ENCODE results near the gene USO1. TPM values are rescaled to one million over a fixed set of nuclear protein-coding genes. Genes with fewer than 3 reads are reported as not detected.
A peak's percentile ranks its signal among the peaks of the same experiment; 100 is the strongest.

The USO1 gene
- total and polyA plus RNA-seq, 2 of the 13 experiments (the other 11 are each of a cell fraction or from before 2014, with no cell fraction given): 52.2 to 87.7 TPM

DNA sequence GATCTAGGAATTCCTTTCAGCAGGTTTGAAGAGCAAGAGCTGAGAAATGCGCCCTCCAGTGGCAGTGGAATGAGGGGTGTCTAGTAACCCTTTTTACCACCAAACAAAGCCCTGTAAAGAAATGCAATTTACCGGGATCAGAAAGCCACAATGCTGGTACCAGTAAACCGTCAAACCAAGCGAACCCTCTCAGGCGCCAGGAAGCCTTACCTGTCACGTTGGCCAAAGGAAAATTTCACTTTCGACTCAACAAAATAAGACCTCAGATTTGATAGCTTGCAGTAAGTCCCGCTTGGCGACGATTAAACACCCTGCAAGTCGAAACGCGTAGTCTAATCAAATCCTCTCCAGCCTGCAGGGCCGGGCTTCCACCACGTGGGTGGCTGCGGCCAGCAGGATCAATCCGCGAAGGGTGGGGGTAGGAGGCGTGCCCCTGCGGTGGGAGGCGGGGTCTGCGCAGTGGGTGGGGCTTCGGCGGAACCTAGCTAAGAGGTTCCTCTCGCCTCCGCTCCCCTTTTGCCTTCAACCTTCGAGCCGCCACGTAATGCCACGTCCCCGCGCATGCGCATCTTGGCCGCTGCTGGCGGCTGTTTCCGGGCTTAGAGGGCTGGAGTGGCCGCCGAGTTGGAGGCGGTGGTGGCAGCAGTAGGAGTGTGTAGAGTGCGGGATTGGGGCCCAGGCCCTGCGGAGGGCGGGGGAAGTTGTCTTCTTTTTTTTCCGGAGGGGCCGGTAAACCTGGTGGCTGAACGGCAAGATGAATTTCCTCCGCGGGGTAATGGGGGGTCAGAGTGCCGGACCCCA, at the start of gene USO1 (continued):
- TF ChIP-seq KLF6 (CRISPR knock-in tag; IDR thresholded peaks at IDR 0.05) (0 out of 2 replicates have a peak, but pooled peaks have one; percentile 12), FOXK1 (CRISPR knock-in tag; IDR thresholded peaks at IDR 0.05; ENCODE audit: borderline replicate concordance, low read depth) (peak; percentile 44), TCF7 (IDR thresholded peaks at IDR 0.05; ENCODE audit: low read depth) (no peak), ZNF562 (CRISPR knock-in tag; IDR thresholded peaks at IDR 0.05; ENCODE audit: borderline replicate concordance) (no peak), MEF2D (CRISPR knock-in tag; IDR thresholded peaks at IDR 0.05) (peak; percentile 61; the same call in 1 of the 2 replicates), MAZ (IDR thresholded peaks at IDR 0.05; ENCODE audit: borderline replicate concordance, low read depth, low read length) (peak; percentile 96), MAZ (CRISPR knock-in tag; IDR thresholded peaks at IDR 0.05; ENCODE audit: low read depth) (peak; percentile 70; the same call in 1 of the 2 replicates), KLF16 (CRISPR knock-in tag; IDR thresholded peaks at IDR 0.05) (0 out of 4 replicates have a peak, but pooled peaks of 1 of the 2 experiments have one; percentile 19), ZSCAN29 (CRISPR knock-in tag; conservative IDR thresholded peaks at IDR 0.05) (peak; percentile 70; the same call in 1 of the 2 replicates), ATF7 (IDR thresholded peaks at IDR 0.05) (no peak), ATF7 (CRISPR knock-in tag; IDR thresholded peaks at IDR 0.05) (0 out of 2 replicates have a peak, but pooled peaks have one; percentile 60), ZNF766 (CRISPR knock-in tag; IDR thresholded peaks at IDR 0.05; ENCODE audit: borderline replicate concordance) (peak; percentile 74), GABPA (IDR thresholded peaks at IDR 0.05; ENCODE audit: low read depth, low read length) (0 out of 2 replicates have a peak, but pooled peaks have one; percentile 12), GABPA (CRISPR knock-in tag; IDR thresholded peaks at IDR 0.05; ENCODE audit: low read depth) (peak; percentile 83), ZNF773 (CRISPR knock-in tag; IDR thresholded peaks at IDR 0.05; ENCODE audit: borderline replicate concordance) (0 out of 2 replicates have a peak, but pooled peaks have one; percentile 33), CREM (IDR thresholded peaks at IDR 0.05) (peak; percentile 72), CREM (CRISPR knock-in tag; IDR thresholded peaks at IDR 0.05) (no peak), ZFY (CRISPR knock-in tag; IDR thresholded peaks at IDR 0.05) (peak; percentile 89), ZNF317 (CRISPR knock-in tag; IDR thresholded peaks at IDR 0.05) (peak; percentile 61), SRY (CRISPR knock-in tag; IDR thresholded peaks at IDR 0.05) (peak; percentile 56; the same call in 1 of the 2 replicates)
- TF ChIP-seq, protein P1, sequence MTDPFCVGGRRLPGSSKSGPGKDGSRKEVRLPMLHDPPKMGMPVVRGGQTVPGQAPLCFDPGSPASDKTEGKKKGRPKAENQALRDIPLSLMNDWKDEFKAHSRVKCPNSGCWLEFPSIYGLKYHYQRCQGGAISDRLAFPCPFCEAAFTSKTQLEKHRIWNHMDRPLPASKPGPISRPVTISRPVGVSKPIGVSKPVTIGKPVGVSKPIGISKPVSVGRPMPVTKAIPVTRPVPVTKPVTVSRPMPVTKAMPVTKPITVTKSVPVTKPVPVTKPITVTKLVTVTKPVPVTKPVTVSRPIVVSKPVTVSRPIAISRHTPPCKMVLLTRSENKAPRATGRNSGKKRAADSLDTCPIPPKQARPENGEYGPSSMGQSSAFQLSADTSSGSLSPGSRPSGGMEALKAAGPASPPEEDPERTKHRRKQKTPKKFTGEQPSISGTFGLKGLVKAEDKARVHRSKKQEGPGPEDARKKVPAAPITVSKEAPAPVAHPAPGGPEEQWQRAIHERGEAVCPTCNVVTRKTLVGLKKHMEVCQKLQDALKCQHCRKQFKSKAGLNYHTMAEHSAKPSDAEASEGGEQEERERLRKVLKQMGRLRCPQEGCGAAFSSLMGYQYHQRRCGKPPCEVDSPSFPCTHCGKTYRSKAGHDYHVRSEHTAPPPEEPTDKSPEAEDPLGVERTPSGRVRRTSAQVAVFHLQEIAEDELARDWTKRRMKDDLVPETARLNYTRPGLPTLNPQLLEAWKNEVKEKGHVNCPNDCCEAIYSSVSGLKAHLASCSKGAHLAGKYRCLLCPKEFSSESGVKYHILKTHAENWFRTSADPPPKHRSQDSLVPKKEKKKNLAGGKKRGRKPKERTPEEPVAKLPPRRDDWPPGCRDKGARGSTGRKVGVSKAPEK (CRISPR knock-in tag; IDR thresholded peaks at IDR 0.05; ENCODE audit: borderline replicate concordance): no peak
- TF ChIP-seq, protein P2, sequence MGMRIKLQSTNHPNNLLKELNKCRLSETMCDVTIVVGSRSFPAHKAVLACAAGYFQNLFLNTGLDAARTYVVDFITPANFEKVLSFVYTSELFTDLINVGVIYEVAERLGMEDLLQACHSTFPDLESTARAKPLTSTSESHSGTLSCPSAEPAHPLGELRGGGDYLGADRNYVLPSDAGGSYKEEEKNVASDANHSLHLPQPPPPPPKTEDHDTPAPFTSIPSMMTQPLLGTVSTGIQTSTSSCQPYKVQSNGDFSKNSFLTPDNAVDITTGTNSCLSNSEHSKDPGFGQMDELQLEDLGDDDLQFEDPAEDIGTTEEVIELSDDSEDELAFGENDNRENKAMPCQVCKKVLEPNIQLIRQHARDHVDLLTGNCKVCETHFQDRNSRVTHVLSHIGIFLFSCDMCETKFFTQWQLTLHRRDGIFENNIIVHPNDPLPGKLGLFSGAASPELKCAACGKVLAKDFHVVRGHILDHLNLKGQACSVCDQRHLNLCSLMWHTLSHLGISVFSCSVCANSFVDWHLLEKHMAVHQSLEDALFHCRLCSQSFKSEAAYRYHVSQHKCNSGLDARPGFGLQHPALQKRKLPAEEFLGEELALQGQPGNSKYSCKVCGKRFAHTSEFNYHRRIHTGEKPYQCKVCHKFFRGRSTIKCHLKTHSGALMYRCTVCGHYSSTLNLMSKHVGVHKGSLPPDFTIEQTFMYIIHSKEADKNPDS (CRISPR knock-in tag; IDR thresholded peaks at IDR 0.05): no peak
- TF ChIP-seq, protein P3, sequence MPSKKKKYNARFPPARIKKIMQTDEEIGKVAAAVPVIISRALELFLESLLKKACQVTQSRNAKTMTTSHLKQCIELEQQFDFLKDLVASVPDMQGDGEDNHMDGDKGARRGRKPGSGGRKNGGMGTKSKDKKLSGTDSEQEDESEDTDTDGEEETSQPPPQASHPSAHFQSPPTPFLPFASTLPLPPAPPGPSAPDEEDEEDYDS (CRISPR knock-in tag; IDR thresholded peaks at IDR 0.05): peak; percentile 93
- TF ChIP-seq, protein P4, sequence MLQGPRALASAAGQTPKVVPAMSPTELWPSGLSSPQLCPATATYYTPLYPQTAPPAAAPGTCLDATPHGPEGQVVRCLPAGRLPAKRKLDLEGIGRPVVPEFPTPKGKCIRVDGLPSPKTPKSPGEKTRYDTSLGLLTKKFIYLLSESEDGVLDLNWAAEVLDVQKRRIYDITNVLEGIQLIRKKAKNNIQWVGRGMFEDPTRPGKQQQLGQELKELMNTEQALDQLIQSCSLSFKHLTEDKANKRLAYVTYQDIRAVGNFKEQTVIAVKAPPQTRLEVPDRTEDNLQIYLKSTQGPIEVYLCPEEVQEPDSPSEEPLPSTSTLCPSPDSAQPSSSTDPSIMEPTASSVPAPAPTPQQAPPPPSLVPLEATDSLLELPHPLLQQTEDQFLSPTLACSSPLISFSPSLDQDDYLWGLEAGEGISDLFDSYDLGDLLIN (CRISPR knock-in tag; IDR thresholded peaks at IDR 0.05; ENCODE audit: borderline replicate concordance): no peak
